B cell (primary cell): ENCODE results near the gene SUGP1. TPM values are rescaled to one million over a fixed set of nuclear protein-coding genes. Genes with fewer than 3 reads are reported as not detected.

Experiments used
- ATAC-seq: fragments of 200-7000 bp; cut with Tn5 transposase; one replicate; pipeline ENCODE4 v1.10.0; 2021; ENCODE audit warnings: low read depth, mild to moderate bottlenecking, moderate number of reproducible peaks, moderate library complexity
- CTCF ChIA-PET: fragments of 350-600 bp; sonication (Branson Sonifier 250); formaldehyde crosslinking; loops from one replicate; lab custom pipeline; 2021; ENCODE audit warnings: antibody characterized with exemption, inconsistent platforms; lab: Charles Lee
- POLR2A ChIA-PET: fragments of 350-600 bp; sonication (Branson Sonifier 250); formaldehyde crosslinking; loops from one replicate; lab custom pipeline; 2021; ENCODE audit warnings: antibody characterized with exemption; lab: Charles Lee
- DNase-seq: peaks from one replicate; pipeline ENCODE4 v3.0.0; 2013
- H2AFZ ChIP-seq: 2 replicates; pipeline ENCODE4 v1.6.1; 2012; ENCODE audit warnings: mild to moderate bottlenecking, low read depth, low read length; ENCODE audit not compliant: insufficient read depth, poor library complexity, severe bottlenecking
- H3K27ac ChIP-seq, 2 donors: 1 replicate in 1 of 2; 2 replicates in 1 of 2; pipeline ENCODE4 v1.5.1; 2012 to 2013; ENCODE audit warnings: low read length in 2 of 2, mild to moderate bottlenecking in 2 of 2, moderate library complexity in 1 of 2
- H3K27me3 ChIP-seq, 4 experiments: fragments of 200-600 bp in 1 of 4; sonication (generic) in 1 of 4; replicated peaks in 1 of 4; 1 replicate in 2 of 4; 2 replicates in 2 of 4; pipeline versions ENCODE4 v1.6.1 to v1.7.0; 2013 to 2016; ENCODE audit warnings: low read length in 3 of 4, mild to moderate bottlenecking in 2 of 4, mixed read lengths in 1 of 4, moderate library complexity in 1 of 4; ENCODE audit not compliant: insufficient read depth in 4 of 4, control insufficient read depth in 3 of 4; ENCODE audit errors: control extremely low read depth in 1 of 4
- H3K36me3 ChIP-seq, 2 experiments: replicated peaks in 1 of 2; 1 replicate in 1 of 2; 2 replicates in 1 of 2; pipeline versions ENCODE4 v1.6.1 to v1.7.1; 2013; ENCODE audit warnings: low read length in 1 of 2; ENCODE audit not compliant: insufficient read depth in 2 of 2, control insufficient read depth in 1 of 2; ENCODE audit errors: control extremely low read depth in 1 of 2, extremely low read depth in 1 of 2
- H3K4me1 ChIP-seq, 2 donors: fragments of 200-600 bp in 1 of 2; sonication (generic) in 1 of 2; 1 replicate in 1 of 2; 2 replicates in 1 of 2; pipeline versions ENCODE4 v1.5.1 to v1.6.1; 2013 to 2017; ENCODE audit warnings: low read length in 2 of 2; ENCODE audit not compliant: control insufficient read depth in 2 of 2, insufficient read depth in 2 of 2
- H3K4me2 ChIP-seq: replicated peaks from 2 replicates; pipeline ENCODE3; 2012; ENCODE audit warnings: mild to moderate bottlenecking, low read depth, low read length; ENCODE audit not compliant: poor library complexity, severe bottlenecking
- H3K4me3 ChIP-seq, 5 experiments: fragments of 200-600 bp in 1 of 5; sonication (generic) in 1 of 5; 1 replicate in 3 of 5; 2 replicates in 2 of 5; pipeline versions ENCODE4 v1.5.1 to v1.7.0; 2011 to 2016; ENCODE audit warnings: low read length in 4 of 5, mild to moderate bottlenecking in 4 of 5, low read depth in 2 of 5, control low read depth in 1 of 5, moderate library complexity in 1 of 5; ENCODE audit not compliant: insufficient read depth in 1 of 5; ENCODE audit errors: control extremely low read depth in 1 of 5, extremely low read depth in 1 of 5
- H3K79me2 ChIP-seq: fragments of 200-600 bp; sonication (generic); one replicate; pipeline ENCODE4 v1.6.0; 2016; ENCODE audit warnings: low read length; ENCODE audit not compliant: control insufficient read depth, insufficient read depth
- H3K9ac ChIP-seq: fragments of 200-600 bp; sonication (generic); 2 replicates; pipeline ENCODE4 v1.6.1; 2017; ENCODE audit warnings: mild to moderate bottlenecking, low read length, moderate library complexity
- H3K9me3 ChIP-seq, 3 donors: one replicate each; pipeline versions ENCODE4 v1.6.1 to v1.7.1; 2013; ENCODE audit warnings: low read length in 2 of 3; ENCODE audit not compliant: control insufficient read depth in 2 of 3, insufficient read depth in 1 of 3; ENCODE audit errors: control extremely low read depth in 1 of 3
- H4K20me1 ChIP-seq: 2 replicates; pipeline ENCODE4 v1.6.0; 2012; ENCODE audit warnings: mild to moderate bottlenecking, low read length; ENCODE audit not compliant: insufficient read depth, control insufficient read depth, poor library complexity, severe bottlenecking
- H3K27ac Mint-ChIP-seq: one replicate; pipeline ENCODE4 v1.8.0; 2021; ENCODE audit warnings: mixed read lengths
- H3K27me3 Mint-ChIP-seq: one replicate; pipeline ENCODE4 v1.8.0; 2021; ENCODE audit warnings: mixed read lengths
- H3K4me1 Mint-ChIP-seq: one replicate; pipeline ENCODE4 v1.8.0; 2021; ENCODE audit warnings: mixed read lengths
- H3K4me3 Mint-ChIP-seq: one replicate; pipeline ENCODE4 v1.8.0; 2021; ENCODE audit warnings: mixed read lengths
- H3K9me3 Mint-ChIP-seq: one replicate; pipeline ENCODE4 v1.8.0; 2022; ENCODE audit warnings: mixed read lengths; ENCODE audit not compliant: insufficient read depth
- CTCF ChIP-seq: fragments of 200-600 bp; IDR thresholded peaks from one replicate; pipeline ENCODE4 v1.8.0; 2022; ENCODE audit warnings: antibody characterized with exemption, mild to moderate bottlenecking
- EZH2 ChIP-seq: IDR thresholded peaks from 2 replicates; pipeline ENCODE4 v1.6.1; 2012; ENCODE audit warnings: borderline replicate concordance, low read depth, mild to moderate bottlenecking, moderate library complexity, low read length; ENCODE audit not compliant: insufficient read depth, poor library complexity, severe bottlenecking
- WGBS: methylation state at CpG from one replicate; pipeline ENCODE4 v1.1.5; 2013; ENCODE audit warnings: missing lambda C conversion rate; ENCODE audit not compliant: insufficient coverage; 5-methylcytosine and 5-hydroxymethylcytosine counted together
- intact Hi-C: fragments of 100-400 bp; cut with micrococcal nuclease; formaldehyde crosslinking; loops from one replicate; pipeline ENCODE4 v1.10.0; 2022
- polyA plus RNA-seq: library from polyadenylated mRNA; depleted of rRNA; stranded (reverse); fragments of >200 nt; gene quantifications from 2 replicates; pipeline ENCODE4 v1.2.3, GENCODE V29; 2012
- total RNA-seq, 2 donors: library from RNA; stranded (reverse); fragments of 120-200 nt in 1 of 2; gene quantifications; 1 replicate in 1 of 2; 2 replicates in 1 of 2; pipeline versions ENCODE4 v1.2.3 to v1.2.4, GENCODE V29; 2013 to 2022

SUGP1 gene
- total and polyA plus RNA-seq, 2 donors (not counting 1 experiment from before 2014, with no cell fraction given): 61.3 to 86.9 TPM

GRCh38 chr19:19229701-19230100 lies 90.6 kb downstream of the SUGP1 start:
- intact Hi-C loops: no loop called here
- DNase-seq: no peak
- H3K9me3 Mint-ChIP-seq: peaks cover 1% of the 10 kb centered on the region
- peaks cover 20% of the 10 kb centered on the region for H3K27me3 Mint-ChIP-seq
- no peaks in the 10 kb centered on the region for H3K79me2 ChIP-seq
- H3K4me1 Mint-ChIP-seq: peaks cover 4% of the 10 kb centered on the region
- TF ChIP-seq CTCF (no peak), EZH2 (no peak)
- no peak overlapping the region for H3K9ac ChIP-seq
- no peaks in the 10 kb centered on the region for H3K36me3 ChIP-seq
- peaks cover 7% of the 10 kb centered on the region in 2 donors for H3K4me1 ChIP-seq
- H3K9me3 ChIP-seq: peaks cover 2 to 28% (median 12%) of the 10 kb centered on the region in 3 donors
- H3K4me3 Mint-ChIP-seq: no peak overlapping the region
- POLR2A ChIA-PET: no interaction called here
- H4K20me1 ChIP-seq: no peaks in the 10 kb centered on the region
- no peak overlapping the region for H2AFZ ChIP-seq
- ATAC-seq: no peak
- H3K4me2 ChIP-seq: no peak overlapping the region
- H3K27ac Mint-ChIP-seq: no peak overlapping the region
- H3K4me3 ChIP-seq: no peak overlapping the region
- CTCF ChIA-PET: no interaction called here
- no CpG with 5 or more reads among the region's 3 CpGs for WGBS
- H3K27ac ChIP-seq: no peak overlapping the region
- H3K27me3 ChIP-seq: peaks cover 0 to 24% (median 5%) of the 10 kb centered on the region in 4 experiments

GRCh38 chr19:19227217-19227616 lies 93.1 kb downstream of the SUGP1 start:
- no peak for TF ChIP-seq EZH2
- no peak for TF ChIP-seq CTCF
- no peak overlapping the region for H2AFZ ChIP-seq
- H3K27ac ChIP-seq: no peak overlapping the region
- no peaks in the 10 kb centered on the region for H3K79me2 ChIP-seq
- peaks cover 0 to 35% (median 9%) of the 10 kb centered on the region in 4 experiments for H3K27me3 ChIP-seq
- 89% methylated on average over 3 of the region's 4 CpGs for WGBS
- Mint-ChIP-seq H3K27ac (no peak overlapping the region), H3K27me3 (peaks cover 25% of the 10 kb centered on the region), H3K4me3 (no peak overlapping the region), H3K9me3 (no peaks in the 10 kb centered on the region), H3K4me1 (peaks cover 6% of the 10 kb centered on the region)
- H3K4me3 ChIP-seq: no peak overlapping the region
- ChIA-PET POLR2A (no interaction called here), CTCF (interaction anchor here (2.9 kb wide), 1 partner anchor 81 kb away, joined by 8 read pairs; no protein-coding TSS in a partner anchor)
- no peaks in the 10 kb centered on the region for H3K36me3 ChIP-seq
- ATAC-seq (no peak), DNase-seq (no peak)
- no peak overlapping the region for H3K9ac ChIP-seq
- peaks cover 0 to 6% (median 0%) of the 10 kb centered on the region in 3 donors for H3K9me3 ChIP-seq
- H3K4me1 ChIP-seq: peaks cover 10% of the 10 kb centered on the region in 2 donors
- intact Hi-C loops: no loop called here
- no peak overlapping the region for H3K4me2 ChIP-seq
- H4K20me1 ChIP-seq: no peaks in the 10 kb centered on the region
